Neural cell (in vitro differentiated cells): ENCODE data around the gene IFNA14.

ENCODE experiments used
- EP300 ChIP-seq: fragments of 450-650 bp; conservative IDR thresholded peaks from 2 replicates; pipeline ENCODE4 v1.6.1; 2014; ENCODE audit warnings: antibody characterized with exemption, mild to moderate bottlenecking, moderate library complexity; ENCODE audit not compliant: poor library complexity, severe bottlenecking
- EZH2 ChIP-seq: fragments of 200-600, 300-800 bp; shearing (Covaris generic), sonication (generic); IDR thresholded peaks from 2 replicates; pipeline ENCODE4 v1.6.1; 2014; ENCODE audit warnings: antibody characterized with exemption, low read length, borderline replicate concordance, mild to moderate bottlenecking; ENCODE audit not compliant: insufficient read depth, poor library complexity, severe bottlenecking
- MXI1 ChIP-seq: fragments of 450-650 bp; conservative IDR thresholded peaks from 2 replicates; pipeline ENCODE4 v1.6.1; 2014; ENCODE audit warnings: antibody characterized with exemption, mild to moderate bottlenecking; ENCODE audit not compliant: poor library complexity, severe bottlenecking
- POLR2AphosphoS5 ChIP-seq: IDR thresholded peaks from 2 replicates; pipeline ENCODE4 v1.6.1; 2012
- RAD21 ChIP-seq: fragments of 450-650 bp; conservative IDR thresholded peaks from 2 replicates; pipeline ENCODE4 v1.6.1; 2014; ENCODE audit warnings: antibody characterized with exemption, mild to moderate bottlenecking, moderate library complexity
- SMC3 ChIP-seq: fragments of 450-650 bp; conservative IDR thresholded peaks from 2 replicates; pipeline ENCODE4 v1.6.1; 2014; ENCODE audit warnings: antibody characterized with exemption, mild to moderate bottlenecking, moderate library complexity; ENCODE audit not compliant: poor library complexity
- TAF1 ChIP-seq: IDR thresholded peaks from 2 replicates; pipeline ENCODE4 v1.6.1; 2012; ENCODE audit warnings: low read depth
- TF ChIP-seq, protein P1 (sequence below): fragments of 450-650 bp; IDR thresholded peaks from 2 replicates; pipeline ENCODE4 v1.5.1; 2014; ENCODE audit warnings: antibody characterized with exemption, mild to moderate bottlenecking, moderate library complexity; ENCODE audit not compliant: poor library complexity, severe bottlenecking
- TF ChIP-seq, protein P2 (sequence below): IDR thresholded peaks from 2 replicates; pipeline ENCODE4 v1.6.1; 2012; ENCODE audit warnings: borderline replicate concordance

DNA sequence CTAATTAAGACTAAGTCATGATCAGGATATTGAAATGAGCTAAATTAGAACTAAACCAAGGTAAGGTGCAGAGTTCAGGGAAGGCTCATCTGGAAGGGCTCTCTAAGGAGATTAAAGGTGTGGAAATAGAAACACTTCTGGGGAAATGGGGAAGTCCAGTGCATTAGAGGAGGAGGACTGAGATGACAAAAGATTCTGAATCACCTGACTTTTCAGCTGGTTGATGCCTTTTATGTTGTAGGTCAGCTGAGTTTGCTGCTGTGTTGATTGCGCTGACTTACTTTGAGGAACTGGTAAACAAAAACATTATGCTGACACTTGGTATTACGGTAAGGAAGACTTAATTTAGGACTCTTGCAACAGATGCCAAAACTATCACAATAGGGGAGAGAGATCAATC, 41.5 kb upstream of the IFNA14 start:
- TF ChIP-seq, protein P1, sequence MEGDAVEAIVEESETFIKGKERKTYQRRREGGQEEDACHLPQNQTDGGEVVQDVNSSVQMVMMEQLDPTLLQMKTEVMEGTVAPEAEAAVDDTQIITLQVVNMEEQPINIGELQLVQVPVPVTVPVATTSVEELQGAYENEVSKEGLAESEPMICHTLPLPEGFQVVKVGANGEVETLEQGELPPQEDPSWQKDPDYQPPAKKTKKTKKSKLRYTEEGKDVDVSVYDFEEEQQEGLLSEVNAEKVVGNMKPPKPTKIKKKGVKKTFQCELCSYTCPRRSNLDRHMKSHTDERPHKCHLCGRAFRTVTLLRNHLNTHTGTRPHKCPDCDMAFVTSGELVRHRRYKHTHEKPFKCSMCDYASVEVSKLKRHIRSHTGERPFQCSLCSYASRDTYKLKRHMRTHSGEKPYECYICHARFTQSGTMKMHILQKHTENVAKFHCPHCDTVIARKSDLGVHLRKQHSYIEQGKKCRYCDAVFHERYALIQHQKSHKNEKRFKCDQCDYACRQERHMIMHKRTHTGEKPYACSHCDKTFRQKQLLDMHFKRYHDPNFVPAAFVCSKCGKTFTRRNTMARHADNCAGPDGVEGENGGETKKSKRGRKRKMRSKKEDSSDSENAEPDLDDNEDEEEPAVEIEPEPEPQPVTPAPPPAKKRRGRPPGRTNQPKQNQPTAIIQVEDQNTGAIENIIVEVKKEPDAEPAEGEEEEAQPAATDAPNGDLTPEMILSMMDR, result no peak
- TF ChIP-seq EZH2 (no peak), POLR2AphosphoS5 (no peak), TAF1 (no peak), EP300 (no peak), MXI1 (no peak), SMC3 (no peak), RAD21 (no peak)
- TF ChIP-seq, protein P2, sequence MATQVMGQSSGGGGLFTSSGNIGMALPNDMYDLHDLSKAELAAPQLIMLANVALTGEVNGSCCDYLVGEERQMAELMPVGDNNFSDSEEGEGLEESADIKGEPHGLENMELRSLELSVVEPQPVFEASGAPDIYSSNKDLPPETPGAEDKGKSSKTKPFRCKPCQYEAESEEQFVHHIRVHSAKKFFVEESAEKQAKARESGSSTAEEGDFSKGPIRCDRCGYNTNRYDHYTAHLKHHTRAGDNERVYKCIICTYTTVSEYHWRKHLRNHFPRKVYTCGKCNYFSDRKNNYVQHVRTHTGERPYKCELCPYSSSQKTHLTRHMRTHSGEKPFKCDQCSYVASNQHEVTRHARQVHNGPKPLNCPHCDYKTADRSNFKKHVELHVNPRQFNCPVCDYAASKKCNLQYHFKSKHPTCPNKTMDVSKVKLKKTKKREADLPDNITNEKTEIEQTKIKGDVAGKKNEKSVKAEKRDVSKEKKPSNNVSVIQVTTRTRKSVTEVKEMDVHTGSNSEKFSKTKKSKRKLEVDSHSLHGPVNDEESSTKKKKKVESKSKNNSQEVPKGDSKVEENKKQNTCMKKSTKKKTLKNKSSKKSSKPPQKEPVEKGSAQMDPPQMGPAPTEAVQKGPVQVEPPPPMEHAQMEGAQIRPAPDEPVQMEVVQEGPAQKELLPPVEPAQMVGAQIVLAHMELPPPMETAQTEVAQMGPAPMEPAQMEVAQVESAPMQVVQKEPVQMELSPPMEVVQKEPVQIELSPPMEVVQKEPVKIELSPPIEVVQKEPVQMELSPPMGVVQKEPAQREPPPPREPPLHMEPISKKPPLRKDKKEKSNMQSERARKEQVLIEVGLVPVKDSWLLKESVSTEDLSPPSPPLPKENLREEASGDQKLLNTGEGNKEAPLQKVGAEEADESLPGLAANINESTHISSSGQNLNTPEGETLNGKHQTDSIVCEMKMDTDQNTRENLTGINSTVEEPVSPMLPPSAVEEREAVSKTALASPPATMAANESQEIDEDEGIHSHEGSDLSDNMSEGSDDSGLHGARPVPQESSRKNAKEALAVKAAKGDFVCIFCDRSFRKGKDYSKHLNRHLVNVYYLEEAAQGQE, result no peak
